Keratinocyte (primary cell): Measurements from ENCODE around the gene DESI1. TPM values are rescaled to one million over a fixed set of nuclear protein-coding genes. Genes with fewer than 3 reads are reported as not detected.

Experiments
- DNase-seq: peaks from one replicate; pipeline ENCODE4 v3.0.0-alpha.2; 2011; ENCODE audit warnings: low read depth, missing footprints, low spot score
- FAIRE-seq: peaks from 2 replicates; lab custom pipeline; 2011; peaks lifted over from hg19 to GRCh38; lab: Jason Lieb, UNC
- H2AFZ ChIP-seq: 2 replicates; pipeline ENCODE4 v1.6.0; 2012; ENCODE audit warnings: low read length, control low read depth, inconsistent platforms; ENCODE audit not compliant: control insufficient read depth
- H3K27ac ChIP-seq: 2 replicates; pipeline ENCODE4 v1.5.1; 2011; ENCODE audit warnings: low read length; ENCODE audit not compliant: control insufficient read depth, insufficient read depth
- H3K27me3 ChIP-seq: 3 replicates; pipeline ENCODE4 v1.6.0; 2011; ENCODE audit warnings: low read length; ENCODE audit not compliant: control insufficient read depth, insufficient read depth; ENCODE audit errors: extremely low read depth
- H3K36me3 ChIP-seq, 2 experiments: 2 replicates in 1 of 2; 3 replicates in 1 of 2; pipeline ENCODE4 v1.5.1; 2011; ENCODE audit warnings: low read length in 2 of 2, mild to moderate bottlenecking in 1 of 2; ENCODE audit not compliant: control insufficient read depth in 2 of 2, insufficient read depth in 2 of 2; ENCODE audit errors: extremely low read depth in 1 of 2
- H3K4me1 ChIP-seq: 3 replicates; pipeline ENCODE4 v1.5.1; 2011; ENCODE audit warnings: low read length; ENCODE audit not compliant: control insufficient read depth, insufficient read depth; ENCODE audit errors: extremely low read depth
- H3K4me2 ChIP-seq: 3 replicates; pipeline ENCODE4 v1.6.0; 2011; ENCODE audit warnings: low read depth, low read length; ENCODE audit not compliant: control insufficient read depth, insufficient read depth; ENCODE audit errors: extremely low read depth
- H3K4me3 ChIP-seq, 3 experiments: fragments of 200-600 bp in 1 of 3; sonication (generic) in 1 of 3; 2 replicates in 2 of 3; 3 replicates in 1 of 3; pipeline ENCODE4 v1.5.1; 2011 to 2016; ENCODE audit warnings: low read length in 3 of 3, mild to moderate bottlenecking in 3 of 3, control low read depth in 2 of 3, inconsistent platforms in 1 of 3, low read depth in 1 of 3, mixed read lengths in 1 of 3, mixed run types in 1 of 3, moderate library complexity in 1 of 3; ENCODE audit not compliant: control insufficient read depth in 2 of 3, insufficient read depth in 2 of 3; ENCODE audit errors: extremely low read depth in 1 of 3
- H3K79me2 ChIP-seq: 2 replicates; pipeline ENCODE4 v1.6.0; 2012; ENCODE audit warnings: low read length; ENCODE audit not compliant: control insufficient read depth, insufficient read depth
- H3K9ac ChIP-seq: 3 replicates; pipeline ENCODE4 v1.6.0; 2011; ENCODE audit warnings: low read length; ENCODE audit not compliant: control insufficient read depth, insufficient read depth; ENCODE audit errors: extremely low read depth
- H3K9me1 ChIP-seq: 3 replicates; pipeline ENCODE4 v1.6.0; 2011; ENCODE audit warnings: low read length; ENCODE audit not compliant: control insufficient read depth, insufficient read depth; ENCODE audit errors: extremely low read depth
- H3K9me3 ChIP-seq: 2 replicates; pipeline ENCODE4 v1.5.1; 2012; ENCODE audit warnings: low read depth, low read length; ENCODE audit not compliant: control insufficient read depth
- H4K20me1 ChIP-seq: 3 replicates; pipeline ENCODE4 v1.6.0; 2011; ENCODE audit warnings: low read length; ENCODE audit not compliant: control insufficient read depth, insufficient read depth; ENCODE audit errors: extremely low read depth
- CTCF ChIP-seq, 3 experiments: IDR thresholded peaks in 1 of 3; conservative IDR thresholded peaks in 1 of 3; optimal IDR thresholded peaks in 1 of 3; 2 replicates in 2 of 3; 3 replicates in 1 of 3; pipeline versions ENCODE3 to v1.5.1; 2011; ENCODE audit warnings: low read length in 3 of 3, mild to moderate bottlenecking in 3 of 3, moderate library complexity in 2 of 3, control low read depth in 1 of 3, inconsistent platforms in 1 of 3; ENCODE audit not compliant: insufficient read depth in 2 of 3; ENCODE audit errors: extremely low read depth in 1 of 3
- EZH2 ChIP-seq: IDR thresholded peaks from one replicate; pipeline ENCODE4 v1.6.1; 2012; ENCODE audit warnings: inconsistent platforms, mild to moderate bottlenecking, low read length, moderate library complexity
- dilution Hi-C: fragments of 300-500 bp; cut with MboI; formaldehyde crosslinking; loops from one replicate; pipeline ENCODE4 v1.7.0; 2020; ENCODE audit warnings: low sequenced_read_pairs; ENCODE audit not compliant: extremely low pct_ligation_motif_present
- polyA plus RNA-seq, 5 experiments: library from polyadenylated mRNA; depleted of rRNA in 3 of 5; stranded (reverse) in 3 of 5; stranded (forward) in 1 of 5; unstranded in 1 of 5; fragments of >200 nt; gene quantifications; 1 replicate in 1 of 5; 2 replicates in 3 of 5; 3 replicates in 1 of 5; pipeline versions ENCODE4 v1.2.1 to v1.2.3, GENCODE V29; 2011 to 2012; ENCODE audit warnings: missing spikeins in 2 of 5, low read depth in 1 of 5, low replicate concordance in 1 of 5

Gene DESI1
- polyA plus RNA-seq, 1 donor (not counting 4 experiments of a cell fraction or from before 2014, with no cell fraction given), result 32.8 TPM

DNA sequence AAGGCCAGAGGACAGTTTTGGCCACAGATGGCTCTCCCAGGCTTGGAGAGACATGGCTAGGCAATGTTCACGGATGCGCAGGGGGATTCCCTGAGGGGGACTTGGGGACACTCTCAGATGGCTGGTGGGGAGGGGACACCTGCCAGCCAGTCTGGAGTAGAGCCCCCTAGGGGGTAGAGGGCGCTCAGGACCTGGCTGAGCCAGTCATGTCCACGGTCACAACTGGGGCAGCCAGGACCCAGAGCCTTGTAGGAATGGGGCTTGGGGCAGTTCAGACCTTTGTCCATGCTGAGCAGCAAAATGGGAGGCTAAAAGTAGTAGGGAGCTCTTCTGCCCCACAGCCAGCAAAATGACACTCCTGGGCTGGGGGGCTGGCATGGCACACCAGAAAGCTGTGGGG, 58.4 kb downstream of the DESI1 start:
- H2AFZ ChIP-seq, result no peak overlapping the region
- H3K36me3 ChIP-seq, result no peaks in the 10 kb centered on the region
- no peaks in the 10 kb centered on the region for H3K9me3 ChIP-seq
- no peak overlapping the region for H3K27ac ChIP-seq
- DNase-seq (no peak), FAIRE-seq (no peak)
- H3K9me1 ChIP-seq, result no peaks in the 10 kb centered on the region
- H3K4me2 ChIP-seq, result no peak overlapping the region
- H3K27me3 ChIP-seq, result peaks cover 28% of the 10 kb centered on the region
- H3K79me2 ChIP-seq, result no peaks in the 10 kb centered on the region
- no peaks in the 10 kb centered on the region for H4K20me1 ChIP-seq
- peaks cover 11% of the 10 kb centered on the region for H3K4me1 ChIP-seq
- TF ChIP-seq EZH2 (no peak), CTCF (optimal IDR thresholded peaks at IDR 0.05 in 1 of 3, IDR thresholded peaks at IDR 0.05 in 1 of 3, conservative IDR thresholded peaks at IDR 0.05 in 1 of 3; ENCODE audit: extremely low read depth in 1 of 3, insufficient read depth in 2 of 3, low read length in 3 of 3) (no peak)
- H3K9ac ChIP-seq, result no peak overlapping the region
- no peak overlapping the region for H3K4me3 ChIP-seq
- dilution Hi-C loops, result no loop called here

DNA sequence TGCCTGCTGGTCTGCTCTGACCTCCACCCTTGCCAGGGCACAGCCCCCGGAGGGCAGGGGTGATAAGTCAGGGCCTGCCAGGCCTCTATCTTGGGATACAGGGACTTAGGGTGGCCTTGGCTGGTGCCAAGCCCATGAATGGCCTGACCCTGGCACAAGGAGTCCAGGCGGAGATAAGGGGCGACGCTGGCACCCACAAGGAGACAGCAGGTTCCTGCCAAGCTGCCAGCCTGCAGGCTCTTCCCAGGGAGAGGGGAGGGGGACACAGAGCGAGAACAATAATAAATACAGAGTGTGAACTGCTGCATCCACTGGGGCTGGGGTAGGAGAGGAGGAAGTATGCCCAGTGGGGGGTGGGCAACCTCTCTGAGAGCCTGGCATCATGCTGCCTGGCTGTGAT, 59.1 kb downstream of the DESI1 start:
- Histone ChIP-seq H3K9me3 (no peaks in the 10 kb centered on the region), H3K4me2 (no peak overlapping the region), H3K27me3 (peaks cover 28% of the 10 kb centered on the region), H4K20me1 (no peaks in the 10 kb centered on the region), H3K4me1 (peaks cover 11% of the 10 kb centered on the region), H3K9me1 (no peaks in the 10 kb centered on the region), H3K4me3 (no peak overlapping the region), H3K27ac (no peak overlapping the region), H3K9ac (no peak overlapping the region), H3K79me2 (no peaks in the 10 kb centered on the region), H2AFZ (no peak overlapping the region), H3K36me3 (no peaks in the 10 kb centered on the region)
- dilution Hi-C loops, result no loop called here
- TF ChIP-seq EZH2, result no peak
- FAIRE-seq (no peak), DNase-seq (no peak)

GRCh38 chr22:41561335-41561734, 59.5 kb downstream of the DESI1 start:
- TF ChIP-seq CTCF (optimal IDR thresholded peaks at IDR 0.05 in 1 of 3, IDR thresholded peaks at IDR 0.05 in 1 of 3, conservative IDR thresholded peaks at IDR 0.05 in 1 of 3; ENCODE audit: extremely low read depth in 1 of 3, insufficient read depth in 2 of 3, low read length in 3 of 3) (no peak), EZH2 (no peak)
- Histone ChIP-seq H3K4me3 (no peak overlapping the region), H3K4me1 (peaks cover 11% of the 10 kb centered on the region), H2AFZ (no peak overlapping the region), H3K27me3 (peaks cover 28% of the 10 kb centered on the region), H3K36me3 (no peaks in the 10 kb centered on the region), H3K4me2 (no peak overlapping the region), H3K9me3 (no peaks in the 10 kb centered on the region), H4K20me1 (no peaks in the 10 kb centered on the region), H3K9ac (no peak overlapping the region), H3K27ac (no peak overlapping the region), H3K79me2 (no peaks in the 10 kb centered on the region), H3K9me1 (no peaks in the 10 kb centered on the region)
- no peak for DNase-seq
- dilution Hi-C loops, result no loop called here
- FAIRE-seq, result no peak
